Measurements from ENCODE around the gene CDCA3.

GRCh38 chr12:6858799-6859198 lies 7.7 kb upstream of the CDCA3 start:
- TF ChIP-seq POLR2AphosphoS5 (IDR thresholded peaks at IDR 0.05) (no peak), CTCF (IDR thresholded peaks at IDR 0.05) (no peak), POLR2A (IDR thresholded peaks at IDR 0.05; ENCODE audit: low read depth) (no peak), EP300 (IDR thresholded peaks at IDR 0.05) (no peak)
